HepG2 (cell line): ENCODE data around the gene HRG. TPM values are rescaled to one million over a fixed set of nuclear protein-coding genes. Genes with fewer than 3 reads are reported as not detected.

Experiments used
- ATAC-seq: fragments of 200-7000 bp; cut with Tn5 transposase; 3 replicates; pipeline ENCODE4 v1.9.1; 2020; ENCODE audit warnings: mild to moderate bottlenecking, moderate library complexity
- BruUV-seq: library from RNA; stranded (reverse); fragments of 400-500 nt; replicated peaks from 2 replicates; lab custom pipeline; 2021; lab: Mats Ljungman, UMichigan
- CTCF ChIA-PET: fragments of 300-600 bp; formaldehyde crosslinking; extraction: SDS; loops from one replicate; lab custom pipeline; 2021; ENCODE audit warnings: low total read pairs, inconsistent platforms, low intra/inter-chr PET ratio; lab: Yijun Ruan, JAX
- POLR2A ChIA-PET: fragments of 350-600 bp; sonication (Branson Sonifier 250); formaldehyde crosslinking; loops from one replicate; lab custom pipeline; 2020; ENCODE audit warnings: antibody characterized with exemption, inconsistent platforms; lab: Yijun Ruan, JAX
- DNase-seq: peaks from one replicate; pipeline ENCODE4 v3.0.0-alpha.2; 2015; ENCODE audit warnings: low spot score
- FAIRE-seq: peaks from 3 replicates; lab custom pipeline; 2011; peaks lifted over from hg19 to GRCh38; lab: Jason Lieb, UNC
- H2AFZ ChIP-seq: one replicate; pipeline ENCODE4 v1.6.1; 2011; ENCODE audit warnings: low read length, inconsistent platforms
- H3K27ac ChIP-seq: fragments of 300-600 bp; 3 replicates; pipeline ENCODE4 v1.8.0; 2011; ENCODE audit warnings: mixed run types, mild to moderate bottlenecking, mixed read lengths, low read length, inconsistent platforms; ENCODE audit not compliant: insufficient read depth; ENCODE audit errors: extremely low read length
- H3K27me3 ChIP-seq, 2 experiments: fragments of 200-600 bp in 1 of 2; 2 replicates in 1 of 2; 3 replicates in 1 of 2; pipeline versions ENCODE4 v1.6.0 to v1.8.0; 2011; ENCODE audit warnings: low read length in 2 of 2, mild to moderate bottlenecking in 2 of 2, moderate library complexity in 2 of 2, inconsistent platforms in 1 of 2; ENCODE audit not compliant: insufficient read depth in 2 of 2, control insufficient read depth in 1 of 2
- H3K36me3 ChIP-seq, 2 experiments: fragments of 200-600 bp in 1 of 2; replicated peaks in 1 of 2; 2 replicates in 1 of 2; 3 replicates in 1 of 2; pipeline versions ENCODE4 v1.5.1 to v1.8.0; 2011; ENCODE audit warnings: low read length in 2 of 2, inconsistent platforms in 1 of 2; ENCODE audit not compliant: insufficient read depth in 2 of 2, control insufficient read depth in 1 of 2
- H3K4me1 ChIP-seq: 2 replicates; pipeline ENCODE4 v1.5.1; 2012; ENCODE audit warnings: low read length, inconsistent platforms; ENCODE audit not compliant: insufficient read depth
- H3K4me2 ChIP-seq: 2 replicates; pipeline ENCODE4 v1.6.0; 2011; ENCODE audit warnings: low read depth, low read length, inconsistent platforms
- H3K4me3 ChIP-seq, 3 experiments: fragments of 200-600 bp in 1 of 3; sonication (generic), shearing (Covaris generic) in 1 of 3; replicated peaks in 1 of 3; 2 replicates each; pipeline ENCODE4 v1.5.1; 2011 to 2016; ENCODE audit warnings: low read length in 3 of 3, inconsistent platforms in 2 of 3, low read depth in 2 of 3, mild to moderate bottlenecking in 2 of 3, control low read depth in 1 of 3, mixed read lengths in 1 of 3; ENCODE audit not compliant: insufficient read depth in 1 of 3
- H3K79me2 ChIP-seq: one replicate; pipeline ENCODE4 v1.6.1; 2011; ENCODE audit warnings: low read length, inconsistent platforms; ENCODE audit not compliant: insufficient read depth
- H3K9ac ChIP-seq: 2 replicates; pipeline ENCODE4 v1.6.0; 2011; ENCODE audit warnings: mild to moderate bottlenecking, low read depth, low read length, inconsistent platforms; ENCODE audit not compliant: insufficient read depth
- H3K9me3 ChIP-seq: 2 replicates; pipeline ENCODE4 v1.5.1; 2012; ENCODE audit warnings: mild to moderate bottlenecking, low read length
- H4K20me1 ChIP-seq: 2 replicates; pipeline ENCODE4 v1.6.0; 2011; ENCODE audit warnings: inconsistent platforms, mild to moderate bottlenecking, low read length, moderate library complexity; ENCODE audit not compliant: insufficient read depth
- GFI1 ChIP-seq: sonication (generic); formaldehyde crosslinking; IDR thresholded peaks from 2 replicates; pipeline ENCODE4 v1.5.0; 2020; ENCODE audit warnings: missing genetic modification reagents, mild to moderate bottlenecking, borderline replicate concordance
- KDM5B ChIP-seq: sonication (generic); formaldehyde crosslinking; IDR thresholded peaks from 2 replicates; pipeline ENCODE4 v1.4.0; 2020; ENCODE audit warnings: missing genetic modification reagents, mild to moderate bottlenecking, borderline replicate concordance
- RNF2 ChIP-seq: fragments of 450-650 bp; conservative IDR thresholded peaks from 2 replicates; pipeline ENCODE4 v1.6.1; 2016; ENCODE audit warnings: low read depth
- SIN3B ChIP-seq: fragments of 150-350 bp; IDR thresholded peaks from 2 replicates; pipeline ENCODE4 v1.6.1; 2014; ENCODE audit warnings: low read length
- TBX3 ChIP-seq: fragments of 450-650 bp; IDR thresholded peaks from 2 replicates; pipeline ENCODE4 v1.6.1; 2017; ENCODE audit warnings: antibody characterized with exemption, mild to moderate bottlenecking, inconsistent platforms, borderline replicate concordance
- TCF7 ChIP-seq: sonication (generic); IDR thresholded peaks from 2 replicates; pipeline ENCODE4 v1.6.1; 2016; ENCODE audit warnings: antibody characterized with exemption, low read depth
- THAP9 ChIP-seq: sonication (generic); formaldehyde crosslinking; IDR thresholded peaks from 2 replicates; pipeline ENCODE4; 2020; ENCODE audit warnings: missing genetic modification reagents, mild to moderate bottlenecking, borderline replicate concordance
- ZNF17 ChIP-seq: sonication (generic); formaldehyde crosslinking; IDR thresholded peaks from 2 replicates; pipeline ENCODE4 v1.5.0; 2020; ENCODE audit warnings: mild to moderate bottlenecking, missing genetic modification reagents
- ZNF33B ChIP-seq: sonication (generic); formaldehyde crosslinking; IDR thresholded peaks from 2 replicates; pipeline ENCODE4 v1.5.1; 2020; ENCODE audit warnings: mild to moderate bottlenecking, missing genetic modification reagents
- ZNF607 ChIP-seq: sonication (generic); formaldehyde crosslinking; IDR thresholded peaks from 2 replicates; pipeline ENCODE4 v1.5.1; 2020; ENCODE audit warnings: missing genetic modification reagents, mild to moderate bottlenecking, borderline replicate concordance
- WGBS: methylation state at CpG from one replicate; pipeline ENCODE4 v1.1.6; 2017; ENCODE audit warnings: low lambda C conversion rate; 5-methylcytosine and 5-hydroxymethylcytosine counted together
- in situ Hi-C: cut with HindIII; loops from 2 replicates; pipeline ENCODE4 v1.10.0; 2017; ENCODE audit warnings: low pct_unique_long_range_greater_than_20kb; ENCODE audit not compliant: extremely low pct_ligation_motif_present
- intact Hi-C: fragments of 100-400 bp; cut with micrococcal nuclease; formaldehyde crosslinking; loops from one replicate; pipeline ENCODE4 v1.10.0; 2022; ENCODE audit not compliant: unreplicated experiment
- polyA plus RNA-seq, 8 experiments: library from polyadenylated mRNA; depleted of rRNA in 3 of 8; stranded (reverse) in 7 of 8; unstranded in 1 of 8; fragments of >200 nt; fragmentation: Illumina TruSeq in 4 of 8; extraction: Trizol in 4 of 8; gene quantifications; 2 replicates each; pipeline versions ENCODE4 v1.2.1 to v1.2.3, GENCODE V29; 2011 to 2016; ENCODE audit warnings: low read depth in 4 of 8, missing spikeins in 1 of 8, mixed read lengths in 1 of 8; ENCODE audit not compliant: insufficient read depth in 1 of 8
- total RNA-seq, 5 experiments: library from RNA; depleted of rRNA; stranded (reverse); fragments of >200 nt; fragmentation: Illumina TruSeq; extraction: Trizol; gene quantifications; 2 replicates each; pipeline ENCODE4 v1.2.3, GENCODE V29; 2016; ENCODE audit warnings: low read depth in 1 of 5
- TF ChIP-seq, protein P1 (sequence below), 2 experiments: sonication (generic) in 1 of 2; formaldehyde crosslinking in 1 of 2; IDR thresholded peaks; 2 replicates each; pipeline versions ENCODE4 v1.5.1 to v1.6.1; 2011 to 2020; ENCODE audit warnings: borderline replicate concordance in 1 of 2, low read depth in 1 of 2, low read length in 1 of 2, mild to moderate bottlenecking in 1 of 2, missing genetic modification reagents in 1 of 2, moderate library complexity in 1 of 2
- TF ChIP-seq, protein P2 (sequence below): sonication (generic); formaldehyde crosslinking; IDR thresholded peaks from 2 replicates; pipeline ENCODE4 v1.4.0; 2020; ENCODE audit warnings: missing genetic modification reagents

Gene HRG
- total and polyA plus RNA-seq, 2 of the 13 experiments (the other 11 are each of a cell fraction or from before 2014, with no cell fraction given), result 0.09 to 0.11 TPM

- intact Hi-C loops (no loop called here), in situ Hi-C loops (no loop called here)
- Histone ChIP-seq H3K27me3 (no peaks in the 10 kb centered on the region), H3K27ac (no peak overlapping the region), H3K4me2 (no peak overlapping the region), H3K79me2 (no peaks in the 10 kb centered on the region), H2AFZ (no peak overlapping the region), H3K36me3 (no peaks in the 10 kb centered on the region), H3K4me1 (peaks cover 54% of the 10 kb centered on the region), H3K9me3 (no peaks in the 10 kb centered on the region), H3K9ac (no peak overlapping the region), H4K20me1 (no peaks in the 10 kb centered on the region), H3K4me3 (no peak overlapping the region)
- 76% methylated on average over 3 of the region's 3 CpGs for WGBS
- ATAC-seq (no peak), DNase-seq (no peak), FAIRE-seq (no peak)
- ChIA-PET CTCF (no interaction called here), POLR2A (interaction anchor here (1.1 kb wide), 1 partner anchor 14 kb away, joined by 3 read pairs; no protein-coding TSS in a partner anchor)
- TF ChIP-seq KDM5B (CRISPR knock-in tag), result no peak
- TF ChIP-seq, protein P1, sequence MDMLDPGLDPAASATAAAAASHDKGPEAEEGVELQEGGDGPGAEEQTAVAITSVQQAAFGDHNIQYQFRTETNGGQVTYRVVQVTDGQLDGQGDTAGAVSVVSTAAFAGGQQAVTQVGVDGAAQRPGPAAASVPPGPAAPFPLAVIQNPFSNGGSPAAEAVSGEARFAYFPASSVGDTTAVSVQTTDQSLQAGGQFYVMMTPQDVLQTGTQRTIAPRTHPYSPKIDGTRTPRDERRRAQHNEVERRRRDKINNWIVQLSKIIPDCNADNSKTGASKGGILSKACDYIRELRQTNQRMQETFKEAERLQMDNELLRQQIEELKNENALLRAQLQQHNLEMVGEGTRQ (IDR thresholded peaks at IDR 0.05; ENCODE audit: low read depth, low read length), result no peak
- TF ChIP-seq, protein P1 (CRISPR knock-in tag; IDR thresholded peaks at IDR 0.05; ENCODE audit: borderline replicate concordance), result no peak
- TF ChIP-seq ZNF33B (CRISPR knock-in tag), result no peak
- TF ChIP-seq RNF2, result no peak
- TF ChIP-seq ZNF17 (CRISPR knock-in tag), result no peak
- no peak for TF ChIP-seq TBX3
- TF ChIP-seq ZNF607 (CRISPR knock-in tag), result no peak
- TF ChIP-seq SIN3B, result no peak
- TF ChIP-seq THAP9, result no peak
- TF ChIP-seq, protein P2, sequence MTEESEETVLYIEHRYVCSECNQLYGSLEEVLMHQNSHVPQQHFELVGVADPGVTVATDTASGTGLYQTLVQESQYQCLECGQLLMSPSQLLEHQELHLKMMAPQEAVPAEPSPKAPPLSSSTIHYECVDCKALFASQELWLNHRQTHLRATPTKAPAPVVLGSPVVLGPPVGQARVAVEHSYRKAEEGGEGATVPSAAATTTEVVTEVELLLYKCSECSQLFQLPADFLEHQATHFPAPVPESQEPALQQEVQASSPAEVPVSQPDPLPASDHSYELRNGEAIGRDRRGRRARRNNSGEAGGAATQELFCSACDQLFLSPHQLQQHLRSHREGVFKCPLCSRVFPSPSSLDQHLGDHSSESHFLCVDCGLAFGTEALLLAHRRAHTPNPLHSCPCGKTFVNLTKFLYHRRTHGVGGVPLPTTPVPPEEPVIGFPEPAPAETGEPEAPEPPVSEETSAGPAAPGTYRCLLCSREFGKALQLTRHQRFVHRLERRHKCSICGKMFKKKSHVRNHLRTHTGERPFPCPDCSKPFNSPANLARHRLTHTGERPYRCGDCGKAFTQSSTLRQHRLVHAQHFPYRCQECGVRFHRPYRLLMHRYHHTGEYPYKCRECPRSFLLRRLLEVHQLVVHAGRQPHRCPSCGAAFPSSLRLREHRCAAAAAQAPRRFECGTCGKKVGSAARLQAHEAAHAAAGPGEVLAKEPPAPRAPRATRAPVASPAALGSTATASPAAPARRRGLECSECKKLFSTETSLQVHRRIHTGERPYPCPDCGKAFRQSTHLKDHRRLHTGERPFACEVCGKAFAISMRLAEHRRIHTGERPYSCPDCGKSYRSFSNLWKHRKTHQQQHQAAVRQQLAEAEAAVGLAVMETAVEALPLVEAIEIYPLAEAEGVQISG (CRISPR knock-in tag), result no peak
- no peak for TF ChIP-seq TCF7
- no peak for TF ChIP-seq GFI1 (CRISPR knock-in tag)
- BruUV-seq, result no TSS peak
These were observed 30.3 kb upstream of the HRG start for GRCh38 chr3:186635532-186635931.
